ENCODE measurements around the gene TARS2. TPM values are rescaled to one million over a fixed set of nuclear protein-coding genes. Genes with fewer than 3 reads are reported as not detected.

TARS2 gene
- total RNA-seq, 1 experiment from 2014 or later: 42.9 TPM

GRCh38 chr1:150551051-150551783 lies 64.0 kb downstream of the TARS2 start:
- H3K9me3 Mint-ChIP-seq: no peaks in the 10 kb centered on the region
- H3K36me3 Mint-ChIP-seq: peaks cover 4% of the 10 kb centered on the region; the same call in 1 of the 2 replicates
- TF ChIP-seq PRRX2 (CRISPR knock-in tag; IDR thresholded peaks at IDR 0.05) (no peak), SMAD3 (CRISPR knock-in tag; IDR thresholded peaks at IDR 0.05; ENCODE audit: borderline replicate concordance) (no peak), ARID4B (CRISPR knock-in tag; IDR thresholded peaks at IDR 0.05; ENCODE audit: borderline replicate concordance) (no peak), FOXP1 (CRISPR knock-in tag; IDR thresholded peaks at IDR 0.05; ENCODE audit: borderline replicate concordance) (no peak), TP53 (CRISPR knock-in tag; IDR thresholded peaks at IDR 0.05) (no peak), CTCF (IDR thresholded peaks at IDR 0.05) (no peak), USF2 (CRISPR knock-in tag; IDR thresholded peaks at IDR 0.05) (no peak)
- H3K4me1 Mint-ChIP-seq: peaks cover 30% of the 10 kb centered on the region
- H3K27me3 Mint-ChIP-seq (ENCODE audit: low read depth): peaks cover 39% of the 10 kb centered on the region
- DNase-seq (ENCODE audit: low spot score): no peak
- POLR2A ChIA-PET: interaction anchor here (0.6 to 0.7 kb wide), 2 partner anchors 14 to 22 kb away, joined by 3 to 4 read pairs; no protein-coding TSS in a partner anchor
- no peak overlapping the region for H3K27ac Mint-ChIP-seq
- CTCF ChIA-PET: interaction anchor here (5.7 to 8.2 kb wide), 2 partner anchors 9 to 16 kb away, joined by 97 to 124 read pairs; no protein-coding TSS in a partner anchor
- H3K4me3 Mint-ChIP-seq: no peak overlapping the region
- no peak for ATAC-seq

- Mint-ChIP-seq H3K9me3 (no peaks in the 10 kb centered on the region), H3K4me3 (no peak overlapping the region), H3K36me3 (peaks cover 4% of the 10 kb centered on the region; the same call in 1 of the 2 replicates), H3K27ac (no peak overlapping the region), H3K27me3 (ENCODE audit: low read depth) (peaks cover 36% of the 10 kb centered on the region), H3K4me1 (peaks cover 35% of the 10 kb centered on the region)
- TF ChIP-seq ZNF121 (CRISPR knock-in tag; IDR thresholded peaks at IDR 0.05) (no peak), RORB (CRISPR knock-in tag; IDR thresholded peaks at IDR 0.05) (no peak), ZNF425 (CRISPR knock-in tag; conservative IDR thresholded peaks at IDR 0.05) (no peak), JUN (CRISPR knock-in tag; IDR thresholded peaks at IDR 0.05) (no peak), ATF2 (CRISPR knock-in tag; IDR thresholded peaks at IDR 0.05; ENCODE audit: borderline replicate concordance, low read depth) (no peak), CREB1 (CRISPR knock-in tag; IDR thresholded peaks at IDR 0.05) (no peak), SMAD4 (CRISPR knock-in tag; IDR thresholded peaks at IDR 0.05) (no peak), EMX1 (CRISPR knock-in tag; IDR thresholded peaks at IDR 0.05) (no peak)
- POLR2A ChIA-PET: interaction anchor here (0.6 to 0.7 kb wide), 2 partner anchors 13 to 21 kb away, joined by 3 to 4 read pairs; no protein-coding TSS in a partner anchor
- ATAC-seq (no peak), DNase-seq (ENCODE audit: low spot score) (no peak)
- CTCF ChIA-PET: interaction anchor here (0.6 to 8.2 kb wide), 4 partner anchors 8 to 262 kb away, joined by 3 to 124 read pairs (median 50); no protein-coding TSS in a partner anchor
Measured at GRCh38 chr1:150551784-150552127, 64.5 kb downstream of the TARS2 start.

Data from WTC11 (cell line).